NCI-H187 treated with DMSO at 0.1 percent for 48 hours (cell line): Measurements from ENCODE around the gene RNF169.
"Not testable (repeated sequence)": the region's sequence is repeated elsewhere in the genome, so short reads cannot be mapped to it uniquely, and the experiment has no call there.

ENCODE experiments used
- DNase-seq: peaks from one replicate; lab custom pipeline; 2025; lab: John Stamatoyannopoulos, UW

RNF169 gene

GRCh38 chr11:74820763-74821162, 72.1 kb downstream of the RNF169 start:
- DNase-seq, result no peak

DNA sequence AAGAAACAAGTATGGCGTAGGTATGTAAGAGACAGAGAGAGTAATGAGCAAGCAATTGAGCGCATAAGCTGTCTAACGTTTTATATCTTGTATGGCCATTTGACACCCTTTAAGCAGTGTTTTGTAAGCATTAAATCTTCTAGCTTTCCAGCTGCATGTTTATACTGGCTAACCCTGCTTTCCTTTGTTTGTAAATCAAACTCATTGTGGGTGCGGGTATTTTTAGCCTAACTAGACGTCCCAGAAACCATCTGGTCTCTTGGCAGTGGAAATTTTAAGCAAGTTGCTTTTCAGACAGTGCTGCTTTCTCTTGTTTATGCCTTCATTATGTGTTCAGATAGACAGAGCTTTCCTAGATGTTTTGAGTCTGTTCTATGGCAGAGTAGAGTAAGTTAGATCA, 73.5 kb downstream of the RNF169 start:
- DNase-seq, result no peak

- DNase-seq, result no peak
Observed at GRCh38 chr11:74824285-74824982, 75.8 kb downstream of the RNF169 start.

GRCh38 chr11:74825596-74825995, 76.9 kb downstream of the RNF169 start:
- not testable (repeated sequence) for DNase-seq

- no peak for DNase-seq
Observed at GRCh38 chr11:74826901-74827300, 78.3 kb downstream of the RNF169 start.

- DNase-seq, result no peak
Observed at GRCh38 chr11:74837191-74837590, 88.5 kb downstream of the RNF169 start.

DNA sequence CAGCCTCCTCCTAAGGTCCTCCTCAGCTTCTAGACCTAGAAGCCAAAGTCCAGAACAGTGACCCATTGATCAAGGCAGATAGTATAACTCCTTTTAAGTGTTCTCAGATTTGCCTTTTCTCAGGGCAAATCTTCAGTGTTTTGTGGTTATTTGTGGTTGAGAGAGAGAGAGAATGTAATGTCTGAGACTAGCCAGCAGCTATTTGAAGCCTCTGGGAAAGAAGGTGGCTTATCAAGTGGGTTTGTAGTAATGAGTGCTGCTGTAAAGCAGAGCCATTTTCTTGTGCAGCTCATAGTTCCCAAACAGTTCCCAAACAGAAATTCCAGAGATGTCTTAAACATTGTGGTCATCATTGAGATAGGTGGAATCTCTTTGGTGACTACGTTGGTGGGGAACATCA, 89.5 kb downstream of the RNF169 start:
- DNase-seq, result no peak

DNA sequence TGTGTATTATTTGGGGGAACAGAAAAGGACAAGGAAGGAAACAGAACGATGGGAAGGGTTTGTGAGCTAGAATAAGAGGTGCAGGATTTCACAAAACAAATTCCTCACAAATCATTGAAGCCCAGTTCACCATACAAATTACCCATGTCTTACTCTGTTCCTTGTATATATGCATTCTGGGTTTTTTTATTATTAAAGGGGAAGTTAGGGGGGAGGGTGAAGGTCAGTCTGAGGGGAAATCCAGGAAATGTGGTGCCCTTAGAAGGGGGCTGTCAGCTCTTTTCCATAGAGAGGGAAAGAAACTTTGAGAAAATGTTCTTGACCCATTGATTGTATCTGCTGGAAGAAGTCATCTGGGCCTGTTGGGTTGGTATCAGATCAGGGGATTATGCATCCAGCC, 90.8 kb downstream of the RNF169 start:
- DNase-seq, result no peak

DNA sequence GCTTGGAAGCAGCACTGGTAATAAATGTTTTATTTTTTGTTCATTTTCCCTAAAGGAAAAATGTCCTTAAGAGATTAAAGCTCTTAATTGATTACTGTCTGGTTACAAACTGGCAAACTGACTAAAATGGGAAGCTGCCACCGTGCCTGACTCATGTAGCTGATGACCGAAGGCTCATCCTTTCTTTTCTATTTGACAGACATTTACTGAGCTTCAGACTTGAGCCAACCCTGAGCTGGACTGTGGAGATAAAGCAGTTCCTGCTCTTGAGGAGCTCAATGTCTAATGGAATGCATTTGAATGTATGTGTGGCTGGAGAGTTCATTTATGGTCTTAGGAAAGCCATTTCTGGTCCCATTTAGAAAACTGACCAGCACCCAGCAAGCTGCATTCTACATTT, 91.3 kb downstream of the RNF169 start:
- no peak for DNase-seq

GRCh38 chr11:74840486-74840885, 91.8 kb downstream of the RNF169 start:
- DNase-seq, result no peak

- no peak for DNase-seq
Observed at GRCh38 chr11:74842967-74843366, 94.3 kb downstream of the RNF169 start.

- no peak for DNase-seq
Observed at GRCh38 chr11:74844072-74844471, 95.4 kb downstream of the RNF169 start.

GRCh38 chr11:74844865-74845264, 96.2 kb downstream of the RNF169 start:
- DNase-seq, result no peak

GRCh38 chr11:74845978-74846517, 97.4 kb downstream of the RNF169 start:
- no peak for DNase-seq

GRCh38 chr11:74846770-74847169, 98.1 kb downstream of the RNF169 start:
- DNase-seq, result no peak

DNA sequence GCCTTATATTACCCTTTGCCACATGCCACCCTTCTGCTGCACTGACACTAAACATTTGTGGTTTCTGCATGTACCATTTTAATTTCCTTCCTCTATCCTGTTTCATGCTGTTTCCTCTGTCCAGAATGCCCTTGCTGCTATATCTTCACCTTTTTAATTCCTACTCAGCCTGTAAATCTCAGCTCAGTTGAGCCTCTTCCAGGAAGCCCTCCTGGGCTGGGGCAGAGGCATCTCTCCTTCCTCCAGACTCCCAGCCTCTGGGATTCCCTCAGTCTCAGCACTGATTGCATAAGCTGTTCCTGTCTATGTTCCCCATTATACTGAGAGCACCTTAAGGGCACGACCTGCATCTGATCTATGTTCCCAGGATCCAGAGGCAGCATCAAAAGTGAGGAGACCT, 98.7 kb downstream of the RNF169 start:
- DNase-seq, result no peak

- no peak for DNase-seq
Observed at GRCh38 chr11:74847895-74848294, 99.2 kb downstream of the RNF169 start.

DNA sequence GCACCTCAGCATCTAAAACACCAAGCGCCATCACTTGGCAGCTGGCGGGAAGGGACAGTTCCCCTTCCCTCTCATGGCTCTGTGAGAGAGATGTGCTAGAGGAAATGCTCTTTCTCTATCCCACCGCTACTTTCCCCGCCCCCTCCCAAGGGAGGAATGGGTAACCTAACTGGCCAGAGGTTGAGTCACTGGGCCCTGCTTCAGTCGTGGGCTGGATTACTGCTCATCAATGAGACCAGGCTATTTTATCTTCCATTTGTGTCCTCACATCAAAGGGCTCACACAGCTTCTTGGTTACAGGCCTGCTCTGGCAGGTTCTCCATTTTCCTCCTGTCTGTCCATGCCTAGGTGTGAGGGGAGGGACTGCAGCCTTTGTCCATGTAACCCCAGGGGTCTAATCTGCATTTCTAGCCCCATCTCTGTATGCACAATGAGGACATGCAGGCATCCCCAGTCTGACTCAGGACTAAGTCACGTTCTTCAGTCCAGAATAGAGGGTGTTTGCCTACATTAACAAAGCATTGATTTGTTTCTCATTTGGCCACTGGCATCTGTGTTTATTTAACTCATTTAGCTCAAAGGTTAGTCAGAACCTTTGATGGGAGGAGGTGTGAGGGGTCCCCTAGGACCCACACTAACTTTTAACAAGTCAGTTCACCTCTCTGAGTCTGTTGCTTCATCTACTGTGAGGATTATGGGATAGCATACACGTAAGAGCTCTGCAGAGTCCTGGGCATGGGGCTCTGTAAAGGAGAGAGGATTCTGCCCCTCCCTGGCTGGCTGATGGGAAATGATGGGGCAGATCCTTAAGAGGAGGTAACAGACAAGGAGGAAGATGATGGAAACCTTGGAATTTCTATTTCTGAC, 101.1 kb downstream of the RNF169 start:
- no peak for DNase-seq

DNA sequence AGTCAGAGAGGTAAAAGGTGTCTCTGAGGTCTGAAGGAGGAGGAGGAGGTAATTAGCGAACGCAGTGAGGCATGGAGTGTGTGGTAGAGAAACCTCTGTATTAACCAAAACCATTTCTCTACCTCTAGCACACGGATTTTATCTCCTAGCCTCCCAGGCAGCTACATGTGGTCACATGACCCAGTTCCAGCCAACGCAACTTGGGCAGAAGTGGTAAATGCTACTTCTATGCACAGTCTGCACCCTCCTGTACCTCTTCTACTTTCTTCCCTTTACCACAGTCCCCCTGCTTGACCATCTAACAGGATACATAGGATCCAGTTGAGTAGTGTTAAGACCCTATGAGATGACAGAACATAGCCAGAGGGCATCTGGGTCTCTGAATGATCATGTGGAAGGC, 104.6 kb downstream of the RNF169 start:
- DNase-seq, result no peak

DNA sequence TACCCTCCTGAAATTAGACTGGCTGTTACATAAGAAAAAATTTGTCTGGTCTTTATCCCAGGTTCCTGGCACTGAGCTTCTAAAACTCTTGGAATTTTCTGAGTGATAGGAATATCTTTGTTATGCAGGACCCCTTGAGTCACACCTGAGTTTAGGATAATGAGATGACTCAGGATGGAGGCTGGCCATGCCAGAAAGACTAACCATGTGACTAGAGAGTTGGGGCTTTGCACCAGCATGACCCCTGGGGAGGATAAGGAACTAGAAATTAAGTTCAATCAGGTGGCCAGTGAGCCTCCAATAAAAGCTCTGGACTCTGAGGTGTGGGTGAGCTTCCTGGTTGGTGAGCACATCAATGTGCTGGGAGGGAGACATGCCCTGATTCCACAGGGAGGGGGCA, 112.1 kb downstream of the RNF169 start:
- DNase-seq, result no peak

GRCh38 chr11:74863410-74863809, 114.8 kb downstream of the RNF169 start:
- DNase-seq, result no peak

GRCh38 chr11:74866557-74866956, 117.9 kb downstream of the RNF169 start:
- no peak for DNase-seq

DNA sequence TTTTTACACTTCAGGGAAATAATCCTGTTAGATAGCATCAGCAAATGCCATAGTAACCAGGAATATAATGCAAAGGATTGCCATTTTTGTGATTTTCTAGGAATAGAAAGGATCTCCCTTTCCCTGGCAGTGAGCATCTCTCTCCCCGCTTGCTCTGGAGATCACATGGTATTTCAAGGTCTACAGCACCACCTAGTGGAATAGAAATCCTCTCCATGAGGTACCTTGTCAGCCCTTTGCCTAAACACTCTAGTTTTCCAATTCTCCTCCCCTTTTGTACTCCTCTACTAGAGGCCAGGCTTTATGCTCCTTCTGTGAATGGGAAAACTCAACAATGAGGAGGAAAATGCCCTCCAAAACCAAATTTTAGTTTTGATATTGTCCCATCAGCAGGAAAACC, 121.8 kb downstream of the RNF169 start:
- no peak for DNase-seq
